Inflammatory macrophage treated with lipopolysaccharide for 1 hour (primary cell): ENCODE measurements around the gene ATP7A.
"Not testable (repeated sequence)": the region's sequence is repeated elsewhere in the genome, so short reads cannot be mapped to it uniquely, and the experiment has no call there.

Experiments used
- DNase-seq, 2 donors: peaks; one replicate each; pipeline ENCODE4 v3.0.0-alpha.2; 2020 to 2022

The ATP7A gene

GRCh38 chrX:77910108-77910840 is at the start of gene ATP7A:
Gene ATP7A (plus strand): TSS chrX:77910693. CDS start chrX:77971642, 60,949 bp downstream.
- peak; percentile 84 to 88 for DNase-seq

- no peak for DNase-seq
Measured at GRCh38 chrX:77875372-77875771, 35.1 kb upstream of the ATP7A start.

- not testable (repeated sequence) for DNase-seq
Measured at GRCh38 chrX:77881418-77881817, 29.1 kb upstream of the ATP7A start.

- no peak for DNase-seq
Measured at GRCh38 chrX:77892887-77893286, 17.6 kb upstream of the ATP7A start.

- DNase-seq = no peak
Measured at GRCh38 chrX:77893713-77894112, 16.8 kb upstream of the ATP7A start.

- DNase-seq = peak; percentile 93 to 95
Measured at GRCh38 chrX:77894921-77895886, 15.3 kb upstream of the ATP7A start, which contains the start of gene MAGT1. Gene MAGT1 (minus strand): TSS chrX:77895435. CDS start chrX:77895410, 25 bp downstream.

- DNase-seq = peak; percentile 95
Measured at GRCh38 chrX:77899081-77899828, 11.2 kb upstream of the ATP7A start, which contains the start of gene COX7B. Gene COX7B (plus strand): TSS chrX:77899468. CDS start chrX:77899554, 86 bp downstream.

- DNase-seq = peak; percentile 63 to 64
Measured at GRCh38 chrX:77900688-77901087, 9.8 kb upstream of the ATP7A start.

GRCh38 chrX:77901506-77901905 is 9.0 kb upstream of the ATP7A start:
- no peak for DNase-seq

GRCh38 chrX:77917294-77917933 is 6.9 kb downstream of the ATP7A start:
- DNase-seq = no peak

- DNase-seq = peak in 1 of 2 donors; percentile 57
Measured at GRCh38 chrX:77918568-77918967, 8.1 kb downstream of the ATP7A start.

- DNase-seq = not testable (repeated sequence)
Measured at GRCh38 chrX:77919370-77919769, 8.9 kb downstream of the ATP7A start.

- DNase-seq = no peak
Measured at GRCh38 chrX:77922787-77923186, 12.3 kb downstream of the ATP7A start.

- DNase-seq = no peak
Measured at GRCh38 chrX:77924320-77924859, 13.9 kb downstream of the ATP7A start.

- no peak for DNase-seq
Measured at GRCh38 chrX:77925764-77926163, 15.3 kb downstream of the ATP7A start.

GRCh38 chrX:77930581-77930980 is 20.1 kb downstream of the ATP7A start:
- DNase-seq = no peak

- DNase-seq = no peak
Measured at GRCh38 chrX:77935886-77936285, 25.4 kb downstream of the ATP7A start.

- no peak for DNase-seq
Measured at GRCh38 chrX:77936299-77936698, 25.8 kb downstream of the ATP7A start.

GRCh38 chrX:77937291-77937690 is 26.8 kb downstream of the ATP7A start:
- DNase-seq = no peak

GRCh38 chrX:77938083-77938680 is 27.7 kb downstream of the ATP7A start:
- DNase-seq = peak in 1 of 2 donors; percentile 27

GRCh38 chrX:77945031-77945430 is 34.5 kb downstream of the ATP7A start:
- not testable (repeated sequence) for DNase-seq
